Measurements from ENCODE around the gene TRUB2. TPM values are rescaled to one million over a fixed set of nuclear protein-coding genes. Genes with fewer than 3 reads are reported as not detected.

Gene TRUB2
- total and polyA plus RNA-seq, 2 donors (not counting 3 experiments of a cell fraction or from before 2014, with no cell fraction given): 21.1 to 39.3 TPM

DNA sequence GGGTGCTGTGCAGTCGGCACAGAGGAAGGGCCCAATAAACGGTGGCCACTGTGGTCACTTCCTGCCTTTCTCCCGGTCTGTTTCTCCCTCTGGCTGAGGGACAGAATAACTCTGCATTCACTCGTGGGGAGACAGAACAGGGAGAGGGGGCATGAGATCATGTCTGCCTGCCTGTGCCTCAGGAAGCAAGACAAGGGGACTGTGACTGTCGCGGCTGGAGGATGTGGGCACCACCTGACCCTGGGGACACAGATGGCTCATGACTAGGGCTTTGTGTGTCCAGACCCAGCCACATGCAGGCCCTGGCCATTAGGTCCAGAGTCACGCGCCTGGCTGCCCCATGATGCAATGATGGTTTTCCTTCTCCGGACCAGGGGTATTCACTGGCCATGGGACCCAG lies 5.8 kb downstream of the TRUB2 start:
- Histone ChIP-seq H3K9me3 (replicated peaks; ENCODE audit: control insufficient read depth, insufficient read depth, low read length) (no peaks in the 10 kb centered on the region), H3K4me1 (ENCODE audit: control insufficient read depth, extremely low read depth, insufficient read depth, low read length) (peaks cover 8% of the 10 kb centered on the region), H3K79me2 (ENCODE audit: control insufficient read depth, insufficient read depth, low read length) (peaks cover 2% of the 10 kb centered on the region), H2AFZ (ENCODE audit: low read depth, low read length) (no peak overlapping the region), H3K9ac (replicated peaks; ENCODE audit: extremely low read depth, insufficient read depth, low read length) (peak overlapping the region; percentile 37), H3K4me2 (ENCODE audit: insufficient read depth, low read length) (no peak overlapping the region), H3K9me1 (replicated peaks; ENCODE audit: control insufficient read depth, extremely low read depth, insufficient read depth, low read length) (no peaks in the 10 kb centered on the region), H3K4me3 (replicated peaks in 1 of 3; ENCODE audit: insufficient read depth in 1 of 3, low read depth in 1 of 3, low read length in 3 of 3) (no peak overlapping the region), H3K36me3 (ENCODE audit: control insufficient read depth in 2 of 2, extremely low read depth in 1 of 2, insufficient read depth in 2 of 2, low read length in 2 of 2) (peaks cover 5 to 14% of the 10 kb centered on the region in 2 experiments), H4K20me1 (replicated peaks; ENCODE audit: control insufficient read depth, extremely low read depth, insufficient read depth, low read length) (no peaks in the 10 kb centered on the region), H3K27me3 (ENCODE audit: control insufficient read depth in 2 of 2, insufficient read depth in 2 of 2, low read length in 2 of 2) (no peaks in the 10 kb centered on the region), H3K27ac (ENCODE audit: insufficient read depth, low read depth, low read length) (peak overlapping the region; percentile 5)
- BruUV-seq (replicated peaks): no TSS peak
- CTCF ChIA-PET: no interaction called here
- POLR2A ChIA-PET: no interaction called here
- FAIRE-seq (peak; percentile 18), DNase-seq (ENCODE audit: low read depth, low spot score) (no peak)
- dilution Hi-C loops (cut with MboI; ENCODE audit: extremely low pct_ligation_motif_present, low sequenced_read_pairs): no loop called here
- intact Hi-C loops (cut with micrococcal nuclease): no loop called here
- TF ChIP-seq POLR2A (IDR thresholded peaks at IDR 0.05; ENCODE audit: low read depth, low read length) (no peak), MAX (IDR thresholded peaks at IDR 0.05; ENCODE audit: insufficient read depth, insufficient read length) (no peak), CTCF (IDR thresholded peaks at IDR 0.05; ENCODE audit: extremely low read depth in 1 of 2, insufficient read depth in 1 of 2, low read depth in 1 of 2, low read length in 2 of 2) (no peak)

DNA sequence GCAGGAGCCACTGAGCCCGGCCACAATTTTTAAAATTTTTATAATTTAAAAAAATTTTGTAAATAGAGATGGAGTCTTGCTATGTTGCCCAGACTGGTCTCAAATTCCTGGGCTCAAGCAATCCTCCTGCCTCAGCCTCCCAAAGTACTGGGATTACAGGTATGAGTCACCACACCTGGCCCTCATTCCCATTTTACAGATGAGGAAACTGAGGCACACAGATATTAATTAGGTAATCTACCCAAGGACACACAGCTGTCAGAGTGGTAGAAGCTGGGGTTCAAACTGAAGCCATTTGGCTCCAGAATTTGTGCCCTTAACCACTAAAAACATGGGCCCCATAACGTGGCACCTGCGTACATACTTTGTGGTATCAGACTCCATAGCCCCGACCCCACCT lies 7.5 kb downstream of the TRUB2 start:
- CTCF ChIA-PET: interaction anchor here (2.0 kb wide), 1 partner anchor 27 kb away, joined by 5 read pairs; no protein-coding TSS in a partner anchor
- no peaks in the 10 kb centered on the region for H3K27me3 ChIP-seq (ENCODE audit: control insufficient read depth in 2 of 2, insufficient read depth in 2 of 2, low read length in 2 of 2)
- POLR2A ChIA-PET: no interaction called here
- H3K4me3 ChIP-seq (replicated peaks in 1 of 3; ENCODE audit: insufficient read depth in 1 of 3, low read depth in 1 of 3, low read length in 3 of 3): no peak overlapping the region
- FAIRE-seq: no peak
- H3K4me1 ChIP-seq (ENCODE audit: control insufficient read depth, extremely low read depth, insufficient read depth, low read length): peaks cover 5% of the 10 kb centered on the region
- H3K79me2 ChIP-seq (ENCODE audit: control insufficient read depth, insufficient read depth, low read length): no peaks in the 10 kb centered on the region
- BruUV-seq (replicated peaks): no TSS peak
- intact Hi-C loops (cut with micrococcal nuclease) (no loop called here), dilution Hi-C loops (cut with MboI; ENCODE audit: extremely low pct_ligation_motif_present, low sequenced_read_pairs) (no loop called here)
- no peaks in the 10 kb centered on the region for H3K9me1 ChIP-seq (replicated peaks; ENCODE audit: control insufficient read depth, extremely low read depth, insufficient read depth, low read length)
- H3K36me3 ChIP-seq (ENCODE audit: control insufficient read depth in 2 of 2, extremely low read depth in 1 of 2, insufficient read depth in 2 of 2, low read length in 2 of 2): peaks cover 7 to 26% of the 10 kb centered on the region in 2 experiments
- no peak overlapping the region for H3K4me2 ChIP-seq (ENCODE audit: insufficient read depth, low read length)
- H3K9ac ChIP-seq (replicated peaks; ENCODE audit: extremely low read depth, insufficient read depth, low read length): no peak overlapping the region
- no peak overlapping the region for H2AFZ ChIP-seq (ENCODE audit: low read depth, low read length)
- no peaks in the 10 kb centered on the region for H3K9me3 ChIP-seq (replicated peaks; ENCODE audit: control insufficient read depth, insufficient read depth, low read length)
- TF ChIP-seq FOS (IDR thresholded peaks at IDR 0.05; ENCODE audit: borderline replicate concordance, insufficient read depth, low read length): no peak
- no peak for TF ChIP-seq POLR2AphosphoS5 (IDR thresholded peaks at IDR 0.05; ENCODE audit: insufficient read depth, low read depth, low read length)
- no peak for TF ChIP-seq MYC (IDR thresholded peaks at IDR 0.05; ENCODE audit: low read depth, low read length)
- no peak for TF ChIP-seq GATA2 (IDR thresholded peaks at IDR 0.05; ENCODE audit: insufficient read depth, insufficient read length, low read depth, low read length)
- TF ChIP-seq POLR2A (IDR thresholded peaks at IDR 0.05; ENCODE audit: low read depth, low read length): no peak
- no peak for TF ChIP-seq MAX (IDR thresholded peaks at IDR 0.05; ENCODE audit: insufficient read depth, insufficient read length)
- TF ChIP-seq JUN (IDR thresholded peaks at IDR 0.05; ENCODE audit: borderline replicate concordance, insufficient read depth, insufficient read length, low read depth): no peak
- TF ChIP-seq CTCF (IDR thresholded peaks at IDR 0.05; ENCODE audit: extremely low read depth in 1 of 2, insufficient read depth in 1 of 2, low read depth in 1 of 2, low read length in 2 of 2): no peak
- TF ChIP-seq EZH2 (IDR thresholded peaks at IDR 0.05; ENCODE audit: borderline replicate concordance, low read depth, low read length, severe bottlenecking): no peak
- no peak for DNase-seq (ENCODE audit: low read depth, low spot score)
- no peak overlapping the region for H3K27ac ChIP-seq (ENCODE audit: insufficient read depth, low read depth, low read length)
- H4K20me1 ChIP-seq (replicated peaks; ENCODE audit: control insufficient read depth, extremely low read depth, insufficient read depth, low read length): no peaks in the 10 kb centered on the region

Measured in endothelial cell of umbilical vein (primary cell).